Fibroblast of skin of right biceps (primary cell): ENCODE results near the gene ABLIM3.
A peak's percentile ranks its signal among the peaks of the same experiment; 100 is the strongest.

Source experiments
- DNase-seq: peaks from one replicate; pipeline ENCODE4 v3.0.0-alpha.2; 2013

Gene ABLIM3

DNA sequence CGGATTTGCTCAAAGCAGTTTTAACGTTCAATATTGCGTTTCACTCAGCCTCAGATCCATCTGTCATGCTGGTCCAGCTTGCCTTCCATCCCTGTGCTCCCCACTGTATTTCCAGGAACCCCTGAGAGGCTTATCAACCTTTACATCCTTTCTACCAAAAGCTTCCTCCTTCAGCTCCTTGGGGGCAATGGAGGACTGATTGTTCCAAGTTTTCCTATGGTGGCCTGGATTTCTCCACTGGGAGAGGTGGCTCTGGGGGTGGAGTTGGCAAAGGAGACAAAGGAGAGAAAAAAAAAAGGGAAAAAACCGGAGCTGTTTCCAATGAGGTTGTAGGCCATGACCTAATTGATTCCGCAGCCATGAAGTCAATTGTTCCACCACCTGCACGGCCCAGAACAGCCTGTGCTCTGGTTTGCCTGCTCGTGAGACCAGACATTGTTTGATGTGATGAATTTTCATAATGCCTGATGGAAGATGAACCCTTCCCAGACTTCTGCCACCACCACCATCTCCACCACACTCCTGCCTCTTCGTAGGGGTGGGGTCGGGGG, 54.1 kb downstream of the ABLIM3 start:
- DNase-seq = no peak

GRCh38 chr5:149195962-149196361, 54.7 kb downstream of the ABLIM3 start:
- no peak for DNase-seq

- no peak for DNase-seq
These were observed 56.9 kb downstream of the ABLIM3 start for GRCh38 chr5:149198148-149198547.

GRCh38 chr5:149200355-149200754, 59.1 kb downstream of the ABLIM3 start:
- no peak for DNase-seq

GRCh38 chr5:149201121-149201637, 59.9 kb downstream of the ABLIM3 start:
- peak; percentile 22 for DNase-seq

- no peak for DNase-seq
These were observed 61.7 kb downstream of the ABLIM3 start for GRCh38 chr5:149202910-149203451.

DNA sequence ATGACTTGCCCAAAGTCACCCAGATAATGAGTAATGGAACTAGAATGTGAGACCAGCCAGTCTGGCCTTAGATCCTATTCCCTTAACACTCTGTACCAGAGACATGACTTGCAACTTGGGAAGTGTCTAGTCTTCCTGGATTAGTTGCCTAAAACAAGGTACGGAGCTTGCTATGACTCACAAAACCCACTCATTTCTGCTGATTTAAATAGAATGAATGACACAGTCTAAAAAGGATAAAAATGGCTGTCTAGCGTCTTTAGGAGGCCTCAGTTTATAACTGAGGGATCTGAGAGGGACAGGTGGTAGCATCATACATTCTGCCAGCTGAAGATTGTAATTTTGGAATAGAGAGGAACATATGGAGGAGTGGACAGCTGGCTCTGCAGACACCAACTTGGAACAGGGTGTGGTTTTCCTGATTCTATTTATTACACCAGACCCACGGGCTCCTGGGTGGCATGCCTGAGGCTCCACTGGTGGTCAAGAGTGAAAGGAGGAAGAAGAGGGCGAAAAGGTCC, 62.7 kb downstream of the ABLIM3 start:
- DNase-seq = peak; percentile 72

DNA sequence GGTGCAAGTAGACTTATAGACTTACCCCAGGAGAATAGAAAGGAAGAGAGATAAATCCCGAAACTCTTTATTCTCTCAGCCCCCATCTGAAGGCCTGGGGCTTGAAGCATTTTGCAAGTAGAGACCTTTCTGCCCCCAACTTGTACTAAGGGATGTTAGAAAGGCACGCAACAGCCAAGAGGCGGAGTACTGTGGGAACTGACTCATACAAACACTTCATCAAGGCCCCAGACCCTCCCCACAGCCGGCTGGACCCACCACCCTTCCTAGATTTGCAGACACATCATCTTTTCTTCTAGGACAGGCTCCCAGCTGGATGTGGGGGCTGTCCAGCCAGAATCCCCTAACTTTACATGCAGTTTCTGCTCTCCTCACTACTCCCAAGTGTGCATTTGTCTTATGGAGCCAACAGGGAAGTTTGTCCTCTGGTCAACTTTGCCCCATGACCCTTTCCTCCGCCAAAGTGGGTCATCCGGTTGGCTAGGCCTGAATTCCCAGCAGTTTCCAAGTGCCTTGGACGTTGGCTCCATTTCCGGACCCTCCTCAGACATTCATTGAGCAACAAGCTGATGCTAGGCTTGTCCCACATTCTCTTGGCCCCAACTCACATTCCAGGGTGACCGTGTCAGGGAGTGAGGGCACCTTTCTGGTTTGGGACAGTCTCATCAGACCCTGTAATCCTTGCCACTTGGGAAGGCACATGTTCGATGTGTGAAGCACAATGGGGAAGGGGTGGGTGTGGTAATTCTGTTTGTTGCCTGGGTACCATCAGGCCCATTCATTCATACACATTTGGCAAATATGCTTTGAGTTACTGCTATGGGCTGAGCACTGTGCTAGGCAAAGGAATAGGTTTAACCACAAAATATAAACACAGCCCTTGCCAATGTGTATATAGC, 64.6 kb downstream of the ABLIM3 start:
- peak; percentile 64 for DNase-seq

DNA sequence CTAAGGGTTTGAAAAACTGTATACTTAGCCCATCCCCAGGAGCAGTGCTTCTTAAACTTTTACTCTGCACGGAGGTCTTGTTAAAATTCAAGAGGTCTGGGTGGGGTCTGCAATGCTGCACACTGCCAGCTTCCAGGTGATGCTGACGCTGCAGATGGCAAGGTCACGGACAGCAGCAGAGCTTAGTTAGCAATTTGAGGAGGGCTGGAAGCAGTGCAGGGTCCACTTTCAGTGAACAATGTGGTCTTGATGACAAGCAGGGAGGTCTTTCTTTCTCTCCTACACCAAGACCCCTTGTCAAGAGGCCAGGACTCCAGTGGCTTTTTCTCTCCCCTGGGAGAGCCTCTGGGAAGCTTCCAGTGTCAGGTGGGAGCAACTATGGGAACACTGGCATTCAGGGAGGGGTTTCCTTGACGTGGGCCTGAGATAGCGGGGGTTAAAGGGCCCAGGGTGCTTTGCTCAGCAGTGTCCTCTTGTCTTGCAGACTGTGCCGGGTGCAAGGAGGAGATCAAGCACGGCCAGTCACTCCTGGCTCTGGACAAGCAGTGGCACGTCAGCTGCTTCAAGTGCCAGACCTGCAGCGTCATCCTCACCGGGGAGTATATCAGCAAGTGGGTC, 65.3 kb downstream of the ABLIM3 start:
- no peak for DNase-seq

- no peak for DNase-seq
These were observed 66.5 kb downstream of the ABLIM3 start for GRCh38 chr5:149207831-149208230.

GRCh38 chr5:149210225-149210624, 68.9 kb downstream of the ABLIM3 start:
- DNase-seq = peak; percentile 72

- peak; percentile 22 for DNase-seq
These were observed 69.7 kb downstream of the ABLIM3 start for GRCh38 chr5:149210968-149211490.

DNA sequence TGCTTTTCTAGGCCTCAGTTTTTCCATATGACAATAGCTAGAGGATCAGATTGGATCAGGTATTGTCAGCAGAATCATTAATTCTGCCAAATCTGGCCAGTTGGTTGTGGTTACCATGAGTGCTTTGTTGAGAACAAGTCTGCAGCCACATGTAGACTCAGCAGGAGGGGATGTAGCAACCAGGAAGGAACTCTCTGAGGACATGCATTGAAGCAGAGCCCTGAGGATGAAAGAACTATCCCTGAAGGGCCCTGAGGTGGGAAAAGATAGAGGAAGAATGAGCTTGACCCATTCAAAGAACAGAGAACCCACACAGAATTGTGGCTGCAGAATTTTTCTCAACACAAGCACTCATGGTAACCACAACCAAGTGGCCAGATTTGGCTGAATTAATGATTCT, 70.3 kb downstream of the ABLIM3 start:
- peak; percentile 79 for DNase-seq

GRCh38 chr5:149212198-149212951, 71.1 kb downstream of the ABLIM3 start:
- peak; percentile 99 for DNase-seq

- DNase-seq = no peak
These were observed 72.1 kb downstream of the ABLIM3 start for GRCh38 chr5:149213264-149213880.

DNA sequence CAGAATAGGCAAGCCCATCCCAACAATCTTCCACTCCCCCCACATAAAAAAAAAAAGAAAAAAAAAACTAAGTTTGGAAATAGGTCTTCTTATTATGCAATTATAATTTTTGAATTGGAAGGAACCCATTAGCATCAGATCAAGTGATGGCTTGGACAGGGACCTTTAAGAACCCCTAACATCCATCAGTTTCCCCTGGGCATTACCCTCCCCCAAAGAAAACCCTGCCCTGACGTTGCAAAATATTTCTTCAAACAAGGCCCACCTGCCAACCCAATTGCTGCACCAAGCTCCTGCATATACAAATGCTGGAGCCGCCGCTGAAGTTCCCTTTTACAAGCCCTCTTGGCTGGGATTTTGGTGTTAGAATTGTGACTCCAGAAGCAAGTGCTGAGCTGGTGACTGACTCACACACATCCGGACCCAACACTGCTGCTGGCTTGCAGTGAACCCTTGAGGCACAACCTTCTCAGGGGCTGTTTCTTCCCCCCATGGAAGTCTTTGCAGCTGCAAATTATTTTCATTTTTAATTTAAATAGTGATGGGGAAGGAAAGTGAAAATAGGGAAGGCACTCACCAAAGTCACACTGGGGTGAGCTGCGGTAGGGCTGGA, 74.3 kb downstream of the ABLIM3 start:
- peak; percentile 44 for DNase-seq

GRCh38 chr5:149216496-149216895, 75.2 kb downstream of the ABLIM3 start:
- no peak for DNase-seq

DNA sequence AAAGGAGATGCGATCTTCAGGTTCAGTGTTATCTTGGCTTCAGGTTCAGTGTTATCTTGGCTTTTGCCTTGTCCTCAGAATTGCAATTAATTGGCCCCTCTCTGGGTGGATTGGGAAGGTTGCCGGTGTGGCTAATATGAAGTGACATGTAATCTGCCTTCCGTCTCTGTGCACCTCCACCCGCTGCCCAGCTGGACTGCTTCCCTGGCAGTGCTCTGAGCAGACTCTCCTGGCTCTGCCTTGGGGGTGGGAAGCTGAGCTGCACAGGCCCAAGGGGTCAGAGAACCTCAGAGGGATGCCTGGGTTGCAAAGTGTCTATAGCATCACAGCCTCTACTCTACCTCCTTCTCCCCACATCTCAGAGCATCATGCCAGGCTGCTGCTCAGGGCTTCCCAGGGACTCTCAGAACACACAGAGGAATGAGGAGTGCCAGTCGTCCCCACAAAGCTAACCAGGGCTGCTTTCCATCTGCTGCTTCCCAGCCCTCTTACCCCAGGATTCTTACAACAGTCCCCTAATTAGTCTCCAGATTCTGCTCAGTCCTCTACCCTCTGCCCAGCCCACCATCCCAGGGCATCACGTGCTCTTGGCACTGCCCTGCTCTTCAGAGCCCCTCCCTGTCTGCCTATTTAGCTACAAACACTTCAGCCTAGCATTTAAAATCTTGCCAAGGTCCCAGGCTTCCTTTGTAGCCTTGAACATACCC, 76.0 kb downstream of the ABLIM3 start:
- DNase-seq = no peak

DNA sequence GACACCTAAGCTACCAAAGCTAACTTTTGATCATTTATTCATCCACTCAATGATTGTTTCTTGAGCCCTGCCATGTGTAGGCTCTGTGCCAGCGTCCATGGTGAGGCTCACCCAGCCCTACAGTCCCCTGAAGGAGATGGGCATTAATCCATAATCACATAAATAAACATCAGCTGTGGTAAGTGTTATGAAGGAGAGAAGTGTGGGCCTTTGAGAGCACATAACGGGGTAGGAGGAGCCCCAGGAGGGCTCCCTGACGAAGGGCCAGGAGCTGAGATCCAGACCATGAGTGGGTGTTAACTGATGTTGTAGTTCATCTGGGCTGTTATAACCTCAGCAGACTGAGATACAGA, 76.5 kb downstream of the ABLIM3 start:
- DNase-seq = no peak

DNA sequence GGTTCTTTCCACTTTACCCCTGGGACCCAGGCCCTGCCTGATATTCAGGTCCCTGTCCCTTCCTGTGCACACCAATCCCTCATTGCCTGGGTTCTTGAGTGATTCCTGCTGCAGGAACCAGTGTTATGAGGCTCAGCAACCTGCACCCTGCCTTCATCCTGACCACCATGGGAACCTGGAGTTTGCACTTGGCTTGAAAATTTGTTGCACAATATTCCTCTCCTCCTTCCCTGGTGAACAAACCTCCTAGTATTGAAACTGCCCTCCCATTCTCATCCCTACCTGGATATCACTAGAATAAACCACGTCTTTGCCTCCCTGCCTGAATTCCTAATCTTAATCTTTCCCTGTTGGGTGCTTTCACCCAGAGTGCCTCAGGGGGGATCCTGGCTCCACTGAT, 78.3 kb downstream of the ABLIM3 start:
- DNase-seq = no peak

DNA sequence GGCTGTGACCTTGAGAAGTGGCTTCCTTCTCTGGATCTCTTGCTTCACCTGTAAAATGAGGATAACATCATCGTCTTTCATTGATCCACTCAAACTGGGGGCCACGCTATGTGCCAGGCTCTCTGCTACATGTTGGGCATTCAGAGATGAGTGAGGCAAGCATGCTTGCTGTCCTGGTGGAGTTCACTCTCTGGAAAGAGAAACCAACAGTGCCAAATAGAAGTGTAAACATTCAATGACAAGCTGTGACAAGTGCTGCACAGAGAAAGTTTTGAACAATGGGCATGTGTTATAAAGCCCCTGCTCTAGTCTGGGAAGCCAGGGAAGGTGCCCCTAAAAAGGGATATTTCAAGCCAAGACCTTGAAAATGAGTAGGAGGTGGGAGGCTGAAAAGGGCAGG, 79.5 kb downstream of the ABLIM3 start:
- no peak for DNase-seq
